Neural cell (in vitro differentiated cells): ENCODE data around the gene DUS3L.

Experiments
- EP300 ChIP-seq: fragments of 450-650 bp; conservative IDR thresholded peaks from 2 replicates; pipeline ENCODE4 v1.6.1; 2014; ENCODE audit warnings: antibody characterized with exemption, mild to moderate bottlenecking, moderate library complexity; ENCODE audit not compliant: poor library complexity, severe bottlenecking
- EZH2 ChIP-seq: fragments of 200-600, 300-800 bp; shearing (Covaris generic), sonication (generic); IDR thresholded peaks from 2 replicates; pipeline ENCODE4 v1.6.1; 2014; ENCODE audit warnings: antibody characterized with exemption, low read length, borderline replicate concordance, mild to moderate bottlenecking; ENCODE audit not compliant: insufficient read depth, poor library complexity, severe bottlenecking
- TF ChIP-seq, protein P1 (sequence below): IDR thresholded peaks from 2 replicates; pipeline ENCODE4 v1.6.1; 2012; ENCODE audit warnings: borderline replicate concordance
- TF ChIP-seq, protein P2 (sequence below): fragments of 450-650 bp; IDR thresholded peaks from 2 replicates; pipeline ENCODE4 v1.5.1; 2014; ENCODE audit warnings: antibody characterized with exemption, mild to moderate bottlenecking, moderate library complexity; ENCODE audit not compliant: poor library complexity, severe bottlenecking

GRCh38 chr19:5821521-5822180, 30.7 kb upstream of the DUS3L start:
- TF ChIP-seq, protein P1, sequence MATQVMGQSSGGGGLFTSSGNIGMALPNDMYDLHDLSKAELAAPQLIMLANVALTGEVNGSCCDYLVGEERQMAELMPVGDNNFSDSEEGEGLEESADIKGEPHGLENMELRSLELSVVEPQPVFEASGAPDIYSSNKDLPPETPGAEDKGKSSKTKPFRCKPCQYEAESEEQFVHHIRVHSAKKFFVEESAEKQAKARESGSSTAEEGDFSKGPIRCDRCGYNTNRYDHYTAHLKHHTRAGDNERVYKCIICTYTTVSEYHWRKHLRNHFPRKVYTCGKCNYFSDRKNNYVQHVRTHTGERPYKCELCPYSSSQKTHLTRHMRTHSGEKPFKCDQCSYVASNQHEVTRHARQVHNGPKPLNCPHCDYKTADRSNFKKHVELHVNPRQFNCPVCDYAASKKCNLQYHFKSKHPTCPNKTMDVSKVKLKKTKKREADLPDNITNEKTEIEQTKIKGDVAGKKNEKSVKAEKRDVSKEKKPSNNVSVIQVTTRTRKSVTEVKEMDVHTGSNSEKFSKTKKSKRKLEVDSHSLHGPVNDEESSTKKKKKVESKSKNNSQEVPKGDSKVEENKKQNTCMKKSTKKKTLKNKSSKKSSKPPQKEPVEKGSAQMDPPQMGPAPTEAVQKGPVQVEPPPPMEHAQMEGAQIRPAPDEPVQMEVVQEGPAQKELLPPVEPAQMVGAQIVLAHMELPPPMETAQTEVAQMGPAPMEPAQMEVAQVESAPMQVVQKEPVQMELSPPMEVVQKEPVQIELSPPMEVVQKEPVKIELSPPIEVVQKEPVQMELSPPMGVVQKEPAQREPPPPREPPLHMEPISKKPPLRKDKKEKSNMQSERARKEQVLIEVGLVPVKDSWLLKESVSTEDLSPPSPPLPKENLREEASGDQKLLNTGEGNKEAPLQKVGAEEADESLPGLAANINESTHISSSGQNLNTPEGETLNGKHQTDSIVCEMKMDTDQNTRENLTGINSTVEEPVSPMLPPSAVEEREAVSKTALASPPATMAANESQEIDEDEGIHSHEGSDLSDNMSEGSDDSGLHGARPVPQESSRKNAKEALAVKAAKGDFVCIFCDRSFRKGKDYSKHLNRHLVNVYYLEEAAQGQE, result no peak
- no peak for TF ChIP-seq EP300
- TF ChIP-seq, protein P2, sequence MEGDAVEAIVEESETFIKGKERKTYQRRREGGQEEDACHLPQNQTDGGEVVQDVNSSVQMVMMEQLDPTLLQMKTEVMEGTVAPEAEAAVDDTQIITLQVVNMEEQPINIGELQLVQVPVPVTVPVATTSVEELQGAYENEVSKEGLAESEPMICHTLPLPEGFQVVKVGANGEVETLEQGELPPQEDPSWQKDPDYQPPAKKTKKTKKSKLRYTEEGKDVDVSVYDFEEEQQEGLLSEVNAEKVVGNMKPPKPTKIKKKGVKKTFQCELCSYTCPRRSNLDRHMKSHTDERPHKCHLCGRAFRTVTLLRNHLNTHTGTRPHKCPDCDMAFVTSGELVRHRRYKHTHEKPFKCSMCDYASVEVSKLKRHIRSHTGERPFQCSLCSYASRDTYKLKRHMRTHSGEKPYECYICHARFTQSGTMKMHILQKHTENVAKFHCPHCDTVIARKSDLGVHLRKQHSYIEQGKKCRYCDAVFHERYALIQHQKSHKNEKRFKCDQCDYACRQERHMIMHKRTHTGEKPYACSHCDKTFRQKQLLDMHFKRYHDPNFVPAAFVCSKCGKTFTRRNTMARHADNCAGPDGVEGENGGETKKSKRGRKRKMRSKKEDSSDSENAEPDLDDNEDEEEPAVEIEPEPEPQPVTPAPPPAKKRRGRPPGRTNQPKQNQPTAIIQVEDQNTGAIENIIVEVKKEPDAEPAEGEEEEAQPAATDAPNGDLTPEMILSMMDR, result no peak
- TF ChIP-seq EZH2, result no peak
